ENCODE data around the gene TMEM240.
"Not testable (repeated sequence)": the region's sequence is repeated elsewhere in the genome, so short reads cannot be mapped to it uniquely, and the experiment has no call there.

DNA sequence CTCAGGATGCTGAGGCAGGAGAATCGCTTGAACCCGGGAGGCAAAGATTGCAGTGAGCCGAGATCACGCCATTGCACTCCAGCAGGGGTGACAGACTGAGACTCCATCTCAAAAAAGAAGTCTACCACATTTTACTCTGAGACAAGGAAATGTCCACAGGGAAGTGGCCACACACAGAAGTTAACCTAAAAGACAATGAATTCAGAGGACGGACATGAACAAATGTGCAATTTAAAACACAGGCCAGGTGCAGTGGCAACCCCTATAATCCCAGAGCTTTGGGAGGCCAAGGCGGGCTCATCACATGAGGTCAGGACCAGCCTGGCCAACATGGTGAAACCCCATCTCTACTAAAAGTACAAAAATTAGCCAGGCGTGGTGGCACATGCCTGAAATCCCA is 17.3 kb upstream of the TMEM240 start:
- TF ChIP-seq, protein P1, sequence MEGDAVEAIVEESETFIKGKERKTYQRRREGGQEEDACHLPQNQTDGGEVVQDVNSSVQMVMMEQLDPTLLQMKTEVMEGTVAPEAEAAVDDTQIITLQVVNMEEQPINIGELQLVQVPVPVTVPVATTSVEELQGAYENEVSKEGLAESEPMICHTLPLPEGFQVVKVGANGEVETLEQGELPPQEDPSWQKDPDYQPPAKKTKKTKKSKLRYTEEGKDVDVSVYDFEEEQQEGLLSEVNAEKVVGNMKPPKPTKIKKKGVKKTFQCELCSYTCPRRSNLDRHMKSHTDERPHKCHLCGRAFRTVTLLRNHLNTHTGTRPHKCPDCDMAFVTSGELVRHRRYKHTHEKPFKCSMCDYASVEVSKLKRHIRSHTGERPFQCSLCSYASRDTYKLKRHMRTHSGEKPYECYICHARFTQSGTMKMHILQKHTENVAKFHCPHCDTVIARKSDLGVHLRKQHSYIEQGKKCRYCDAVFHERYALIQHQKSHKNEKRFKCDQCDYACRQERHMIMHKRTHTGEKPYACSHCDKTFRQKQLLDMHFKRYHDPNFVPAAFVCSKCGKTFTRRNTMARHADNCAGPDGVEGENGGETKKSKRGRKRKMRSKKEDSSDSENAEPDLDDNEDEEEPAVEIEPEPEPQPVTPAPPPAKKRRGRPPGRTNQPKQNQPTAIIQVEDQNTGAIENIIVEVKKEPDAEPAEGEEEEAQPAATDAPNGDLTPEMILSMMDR (IDR thresholded peaks at IDR 0.05; ENCODE audit: borderline replicate concordance, extremely low read depth, low read length, poor library complexity, severe bottlenecking), result not testable (repeated sequence)
- not testable (repeated sequence) for TF ChIP-seq EZH2 (IDR thresholded peaks at IDR 0.05; ENCODE audit: borderline replicate concordance, low read depth, low read length, severe bottlenecking)

Data from DND-41 (cell line).